CD14-positive monocyte (primary cell): ENCODE measurements around the gene MDP1. TPM values are rescaled to one million over a fixed set of nuclear protein-coding genes. Genes with fewer than 3 reads are reported as not detected.

Experiments used
- DNase-seq, 3 donors: peaks; one replicate each; pipeline ENCODE4 v3.0.0-alpha.2; 2011 to 2022
- H2AFZ ChIP-seq: 2 replicates; pipeline ENCODE4 v1.6.0; 2012; ENCODE audit warnings: mild to moderate bottlenecking, low read depth, low read length, inconsistent platforms; ENCODE audit not compliant: insufficient read depth, poor library complexity, severe bottlenecking
- H3K27ac ChIP-seq, 2 donors: 1 replicate in 1 of 2; 2 replicates in 1 of 2; pipeline ENCODE4 v1.5.1; 2012 to 2013; ENCODE audit warnings: low read length in 2 of 2, control low read depth in 1 of 2, inconsistent platforms in 1 of 2, low read depth in 1 of 2, mild to moderate bottlenecking in 1 of 2
- H3K27me3 ChIP-seq, 2 donors: one replicate each; pipeline versions ENCODE4 v1.6.0 to v1.6.1; 2011 to 2013; ENCODE audit warnings: low read length in 2 of 2; ENCODE audit not compliant: control insufficient read depth in 2 of 2, insufficient read depth in 2 of 2
- H3K36me3 ChIP-seq, 2 donors: replicated peaks in 1 of 2; 1 replicate in 1 of 2; 2 replicates in 1 of 2; pipeline versions ENCODE4 v1.5.1 to v1.6.1; 2012 to 2013; ENCODE audit warnings: low read length in 2 of 2, control low read depth in 1 of 2, inconsistent platforms in 1 of 2, mild to moderate bottlenecking in 1 of 2; ENCODE audit not compliant: insufficient read depth in 2 of 2, control insufficient read depth in 1 of 2
- H3K4me1 ChIP-seq, 2 donors: 1 replicate in 1 of 2; 2 replicates in 1 of 2; pipeline versions ENCODE4 v1.5.1 to v1.6.1; 2012 to 2013; ENCODE audit warnings: low read length in 2 of 2, control low read depth in 1 of 2, inconsistent platforms in 1 of 2, mild to moderate bottlenecking in 1 of 2, moderate library complexity in 1 of 2; ENCODE audit not compliant: insufficient read depth in 2 of 2, control insufficient read depth in 1 of 2
- H3K4me2 ChIP-seq: replicated peaks from 2 replicates; pipeline ENCODE3; 2012; ENCODE audit warnings: low read length, moderate library complexity, mild to moderate bottlenecking; ENCODE audit not compliant: poor library complexity, severe bottlenecking; ENCODE audit errors: extremely low read depth
- H3K4me3 ChIP-seq, 3 experiments: fragments of 200-600 bp in 1 of 3; sonication (generic) in 1 of 3; replicated peaks in 1 of 3; 1 replicate in 2 of 3; 2 replicates in 1 of 3; pipeline ENCODE4 v1.5.1; 2011 to 2013; ENCODE audit warnings: low read length in 3 of 3, mild to moderate bottlenecking in 3 of 3, control low read depth in 2 of 3, low read depth in 2 of 3, inconsistent platforms in 1 of 3, moderate library complexity in 1 of 3
- H3K79me2 ChIP-seq: 2 replicates; pipeline ENCODE4 v1.6.0; 2012; ENCODE audit warnings: mild to moderate bottlenecking, control low read depth, inconsistent platforms, low read length, moderate library complexity; ENCODE audit not compliant: insufficient read depth
- H3K9ac ChIP-seq: 2 replicates; pipeline ENCODE4 v1.6.0; 2017; ENCODE audit warnings: low read length, mild to moderate bottlenecking; ENCODE audit not compliant: insufficient read depth, poor library complexity, severe bottlenecking
- H3K9me3 ChIP-seq, 2 donors: replicated peaks in 1 of 2; 1 replicate in 1 of 2; 2 replicates in 1 of 2; pipeline versions ENCODE4 v1.5.1 to v1.6.1; 2012 to 2013; ENCODE audit warnings: low read length in 2 of 2, control low read depth in 1 of 2; ENCODE audit not compliant: control insufficient read depth in 1 of 2, insufficient read depth in 1 of 2
- H4K20me1 ChIP-seq: 2 replicates; pipeline ENCODE4 v1.6.0; 2012; ENCODE audit warnings: mild to moderate bottlenecking, low read length, control low read depth, moderate library complexity; ENCODE audit not compliant: insufficient read depth
- H3K27ac Mint-ChIP-seq, 7 donors: one replicate each; pipeline ENCODE4 v1.8.0; 2020; ENCODE audit warnings: mild to moderate bottlenecking in 7 of 7, mixed read lengths in 7 of 7, moderate library complexity in 6 of 7, inconsistent platforms in 2 of 7
- H3K27me3 Mint-ChIP-seq, 3 donors: one replicate each; pipeline ENCODE4 v1.8.0; 2021 to 2022; ENCODE audit warnings: low read depth in 3 of 3, mild to moderate bottlenecking in 3 of 3, mixed read lengths in 3 of 3, moderate library complexity in 3 of 3, inconsistent platforms in 1 of 3
- H3K36me3 Mint-ChIP-seq, 2 donors: one replicate each; pipeline ENCODE4 v1.8.0; 2020; ENCODE audit warnings: mixed read lengths in 2 of 2, inconsistent platforms in 1 of 2, mild to moderate bottlenecking in 1 of 2
- H3K4me1 Mint-ChIP-seq: one replicate; pipeline ENCODE4 v1.8.0; 2020; ENCODE audit warnings: mild to moderate bottlenecking, mixed read lengths
- H3K4me3 Mint-ChIP-seq, 2 donors: one replicate each; pipeline ENCODE4 v1.8.0; 2020; ENCODE audit warnings: mild to moderate bottlenecking in 2 of 2, mixed read lengths in 2 of 2, moderate library complexity in 1 of 2
- H3K9me3 Mint-ChIP-seq, 7 donors: one replicate each; pipeline ENCODE4 v1.8.0; 2020 to 2022; ENCODE audit warnings: mixed read lengths in 7 of 7, mild to moderate bottlenecking in 6 of 7, moderate library complexity in 6 of 7, inconsistent platforms in 2 of 7
- CTCF ChIP-seq: fragments of 200-600 bp; IDR thresholded peaks from one replicate; pipeline ENCODE4 v1.8.0; 2022; ENCODE audit warnings: antibody characterized with exemption, mild to moderate bottlenecking
- WGBS: methylation state at CpG from one replicate; pipeline ENCODE4 v1.1.5; 2013; ENCODE audit warnings: missing lambda C conversion rate; ENCODE audit not compliant: insufficient coverage; 5-methylcytosine and 5-hydroxymethylcytosine counted together
- intact Hi-C, 2 donors: fragments of 100-400 bp; cut with micrococcal nuclease; formaldehyde crosslinking; loops; one replicate each; pipeline versions ENCODE4 v1.15.0 to v1.15.1; 2023
- polyA plus RNA-seq, 3 donors: library from polyadenylated mRNA; depleted of rRNA in 1 of 3; unstranded in 2 of 3; stranded (reverse) in 1 of 3; fragments of 300-500 nt in 2 of 3; fragments of >200 nt in 1 of 3; fragmentation: Illumina TruSeq in 2 of 3; gene quantifications; 1 replicate in 2 of 3; 2 replicates in 1 of 3; pipeline ENCODE4 v1.2.3, GENCODE V29; 2012 to 2021

The MDP1 gene
- polyA plus RNA-seq, 3 donors: 17.5 to 49.6 (median 37.5) TPM

GRCh38 chr14:24197056-24197450 is 18.8 kb downstream of the MDP1 start:
- Histone ChIP-seq H3K4me1 (peaks cover 23 to 31% of the 10 kb centered on the region in 2 donors), H3K9ac (no peak overlapping the region), H3K4me3 (no peak overlapping the region), H3K79me2 (peaks cover 59% of the 10 kb centered on the region), H3K9me3 (peaks cover 0 to 7% of the 10 kb centered on the region in 2 donors), H2AFZ (no peak overlapping the region), H4K20me1 (no peaks in the 10 kb centered on the region), H3K27me3 (no peaks in the 10 kb centered on the region), H3K27ac (no peak overlapping the region), H3K36me3 (peaks cover 14 to 21% of the 10 kb centered on the region in 2 donors), H3K4me2 (no peak overlapping the region)
- intact Hi-C loops: loop anchor here (5.0 kb wide), 1 partner anchor 35 kb away; the partner anchor contains the start of genes GMPR2 (in 2 of the 2) and NEDD8 (in 2 of the 2)
- TF ChIP-seq CTCF: no peak
- Mint-ChIP-seq H3K36me3 (peaks cover 33 to 45% of the 10 kb centered on the region in 2 donors), H3K9me3 (peaks cover 5 to 12% (median 8%) of the 10 kb centered on the region in 7 donors), H3K27ac (peak overlapping the region in 2 of 7 donors; percentile 57 to 85), H3K4me3 (peak overlapping the region in 1 of 2 donors; percentile 95), H3K4me1 (peaks cover 39% of the 10 kb centered on the region), H3K27me3 (no peaks in the 10 kb centered on the region)
- no peak for DNase-seq
- 100% methylated on average over 1 of the region's 2 CpGs for WGBS

- H3K27ac Mint-ChIP-seq: peak overlapping the region; percentile 94 to 97 (median 96)
- Histone ChIP-seq H3K9ac (peak overlapping the region; percentile 97), H2AFZ (peak overlapping the region; percentile 92), H3K27me3 (no peaks in the 10 kb centered on the region), H3K4me1 (peaks cover 23 to 31% of the 10 kb centered on the region in 2 donors), H3K4me2 (peak overlapping the region; percentile 74), H3K79me2 (peaks cover 62% of the 10 kb centered on the region), H3K4me3 (peak overlapping the region; percentile 79 to 87 (median 86)), H4K20me1 (no peaks in the 10 kb centered on the region), H3K36me3 (peaks cover 17 to 21% of the 10 kb centered on the region in 2 donors), H3K27ac (peak overlapping the region; percentile 77 to 94), H3K9me3 (peaks cover 0 to 1% of the 10 kb centered on the region in 2 donors)
- peak overlapping the region; percentile 95 to 97 for H3K4me3 Mint-ChIP-seq
- peaks cover under 1 to 6% (median 4%) of the 10 kb centered on the region in 7 donors for H3K9me3 Mint-ChIP-seq
- intact Hi-C loops: loop anchor here (5.0 kb wide), 1 partner anchor 36 kb away; the partner anchor contains the start of genes GMPR2 (in 2 of the 2) and NEDD8 (in 2 of the 2)
- H3K27me3 Mint-ChIP-seq: no peaks in the 10 kb centered on the region
- no peak for TF ChIP-seq CTCF
- 44% methylated on average over 15 of the region's 33 CpGs for WGBS
- peaks cover 33 to 45% of the 10 kb centered on the region in 2 donors for H3K36me3 Mint-ChIP-seq
- H3K4me1 Mint-ChIP-seq: peaks cover 42% of the 10 kb centered on the region
- DNase-seq: peak; percentile 23 to 70 (median 58)
These were observed 19.5 kb downstream of the MDP1 start for GRCh38 chr14:24196071-24197055.
